Vagina (tissue), 2 donors: ENCODE data around the gene TRIM49.
"Not testable (repeated sequence)": the region's sequence is repeated elsewhere in the genome, so short reads cannot be mapped to it uniquely, and the experiment has no call there.

Experiments
- CTCF ChIP-seq, 3 experiments: fragments of 450-650 bp in 2 of 3; fragments of 200-600 bp in 1 of 3; sonication (generic) in 1 of 3; IDR thresholded peaks; one replicate each; pipeline ENCODE4 v1.5.1; 2017 to 2019; ENCODE audit warnings: antibody characterized with exemption in 3 of 3, mild to moderate bottlenecking in 2 of 3, moderate library complexity in 2 of 3
- POLR2A ChIP-seq, 2 donors: fragments of 450-650 bp; IDR thresholded peaks; one replicate each; pipeline ENCODE4 v1.6.1; 2017; ENCODE audit warnings: antibody characterized with exemption in 2 of 2, mild to moderate bottlenecking in 2 of 2, moderate library complexity in 2 of 2
- POLR2AphosphoS5 ChIP-seq, 2 donors: sonication (generic); formaldehyde crosslinking; IDR thresholded peaks; one replicate each; pipeline ENCODE4 v1.9.0; 2017; ENCODE audit warnings: antibody characterized with exemption in 2 of 2, mild to moderate bottlenecking in 2 of 2, low read depth in 1 of 2; ENCODE audit not compliant: insufficient read depth in 1 of 2

- not testable (repeated sequence) for TF ChIP-seq CTCF (IDR thresholded peaks at IDR 0.05); POLR2AphosphoS5 (IDR thresholded peaks at IDR 0.05; ENCODE audit: insufficient read depth in 1 of 2, low read depth in 1 of 2); POLR2A (IDR thresholded peaks at IDR 0.05)
These were observed 18.3 kb upstream of the TRIM49 start for GRCh38 chr11:89826694-89827093.
